HepG2 (cell line): ENCODE data around the gene PRUNE1. TPM values are rescaled to one million over a fixed set of nuclear protein-coding genes. Genes with fewer than 3 reads are reported as not detected.

Experiments used
- ARID4A ChIP-seq: sonication (generic); formaldehyde crosslinking; IDR thresholded peaks from 2 replicates; pipeline ENCODE4 v1.5.0; 2020; ENCODE audit warnings: mild to moderate bottlenecking, missing genetic modification reagents, borderline replicate concordance
- BRD4 ChIP-seq: sonication (generic); formaldehyde crosslinking; IDR thresholded peaks from 2 replicates; pipeline ENCODE4 v1.4.0; 2020; ENCODE audit warnings: missing genetic modification reagents
- IKZF1 ChIP-seq: fragments of 450-650 bp; IDR thresholded peaks from 2 replicates; pipeline ENCODE4 v1.7.1; 2016
- JUN ChIP-seq: sonication (generic); formaldehyde crosslinking; IDR thresholded peaks from 2 replicates; pipeline ENCODE4 v1.4.0; 2020; ENCODE audit warnings: mild to moderate bottlenecking, missing genetic modification reagents
- KLF6 ChIP-seq: IDR thresholded peaks from 2 replicates; pipeline ENCODE4 v1.8.0; 2016; ENCODE audit warnings: missing biosample characterization, missing genetic modification reagents
- KMT2B ChIP-seq: IDR thresholded peaks from 2 replicates; pipeline ENCODE4 v1.6.1; 2016; ENCODE audit warnings: missing genetic modification reagents, missing compliant biosample characterization
- MXD1 ChIP-seq: sonication (generic); formaldehyde crosslinking; IDR thresholded peaks from 2 replicates; pipeline ENCODE4 v1.4.0; 2020; ENCODE audit warnings: mild to moderate bottlenecking, missing genetic modification reagents
- NBN ChIP-seq: fragments of 450-650 bp; conservative IDR thresholded peaks from 2 replicates; pipeline ENCODE4 v1.6.1; 2017
- NR3C1 ChIP-seq: sonication (generic); formaldehyde crosslinking; IDR thresholded peaks from 2 replicates; pipeline ENCODE4 v1.4.0; 2020; ENCODE audit warnings: missing genetic modification reagents
- SMARCC2 ChIP-seq: fragments of 450-650 bp; IDR thresholded peaks from 2 replicates; pipeline ENCODE4 v1.6.1; 2017; ENCODE audit warnings: antibody characterized with exemption, mild to moderate bottlenecking
- TEAD3 ChIP-seq: optimal IDR thresholded peaks from 2 replicates; pipeline ENCODE3; 2016; ENCODE audit warnings: borderline replicate concordance
- TEF ChIP-seq: sonication (generic); formaldehyde crosslinking; IDR thresholded peaks from 2 replicates; pipeline ENCODE4 v1.5.0; 2020; ENCODE audit warnings: missing genetic modification reagents
- ZBTB3 ChIP-seq: sonication (generic); formaldehyde crosslinking; IDR thresholded peaks from 2 replicates; pipeline ENCODE4 v1.4.0; 2020; ENCODE audit warnings: low read depth, mild to moderate bottlenecking, moderate library complexity, missing genetic modification reagents, borderline replicate concordance
- ZNF354B ChIP-seq: sonication (generic); formaldehyde crosslinking; IDR thresholded peaks from 2 replicates; pipeline ENCODE4 v1.8.0; 2022; ENCODE audit warnings: mild to moderate bottlenecking, missing genetic modification reagents
- ZNF589 ChIP-seq: sonication (generic); formaldehyde crosslinking; conservative IDR thresholded peaks from 2 replicates; pipeline ENCODE4 v1.8.0; 2022; ENCODE audit warnings: mild to moderate bottlenecking, moderate library complexity, missing genetic modification reagents
- ZNF792 ChIP-seq: IDR thresholded peaks from 2 replicates; pipeline ENCODE4 v1.6.1; 2016
- polyA plus RNA-seq, 8 experiments: library from polyadenylated mRNA; depleted of rRNA in 3 of 8; stranded (reverse) in 7 of 8; unstranded in 1 of 8; fragments of >200 nt; fragmentation: Illumina TruSeq in 4 of 8; extraction: Trizol in 4 of 8; gene quantifications; 2 replicates each; pipeline versions ENCODE4 v1.2.1 to v1.2.3, GENCODE V29; 2011 to 2016; ENCODE audit warnings: low read depth in 4 of 8, missing spikeins in 1 of 8, mixed read lengths in 1 of 8; ENCODE audit not compliant: insufficient read depth in 1 of 8
- total RNA-seq, 5 experiments: library from RNA; depleted of rRNA; stranded (reverse); fragments of >200 nt; fragmentation: Illumina TruSeq; extraction: Trizol; gene quantifications; 2 replicates each; pipeline ENCODE4 v1.2.3, GENCODE V29; 2016; ENCODE audit warnings: low read depth in 1 of 5
- TF ChIP-seq, protein P1 (sequence below): fragments of 450-650 bp; IDR thresholded peaks from 2 replicates; pipeline ENCODE4 v1.6.1; 2017; ENCODE audit warnings: mild to moderate bottlenecking
- TF ChIP-seq, protein P2 (sequence below): sonication (generic); formaldehyde crosslinking; IDR thresholded peaks from 2 replicates; pipeline ENCODE4 v1.4.0; 2020; ENCODE audit warnings: missing genetic modification reagents
- TF ChIP-seq, protein P3 (sequence below): fragments of 450-650 bp; IDR thresholded peaks from 2 replicates; pipeline ENCODE4 v1.6.1; 2017

PRUNE1 gene
- total and polyA plus RNA-seq, 2 of the 13 experiments (the other 11 are each of a cell fraction or from before 2014, with no cell fraction given) = 19.0 to 31.9 TPM

- no peak for TF ChIP-seq MXD1 (CRISPR knock-in tag)
- TF ChIP-seq NBN = no peak
- no peak for TF ChIP-seq ZNF589 (CRISPR knock-in tag)
- TF ChIP-seq KLF6 (CRISPR knock-in tag) = no peak
- TF ChIP-seq TEAD3 = peak; percentile 96
- 0 out of 2 replicates have a peak, but pooled peaks have one; percentile 5 for TF ChIP-seq SMARCC2
- TF ChIP-seq NR3C1 (CRISPR knock-in tag) = no peak
- TF ChIP-seq TEF (CRISPR knock-in tag) = no peak
- TF ChIP-seq, protein P1, sequence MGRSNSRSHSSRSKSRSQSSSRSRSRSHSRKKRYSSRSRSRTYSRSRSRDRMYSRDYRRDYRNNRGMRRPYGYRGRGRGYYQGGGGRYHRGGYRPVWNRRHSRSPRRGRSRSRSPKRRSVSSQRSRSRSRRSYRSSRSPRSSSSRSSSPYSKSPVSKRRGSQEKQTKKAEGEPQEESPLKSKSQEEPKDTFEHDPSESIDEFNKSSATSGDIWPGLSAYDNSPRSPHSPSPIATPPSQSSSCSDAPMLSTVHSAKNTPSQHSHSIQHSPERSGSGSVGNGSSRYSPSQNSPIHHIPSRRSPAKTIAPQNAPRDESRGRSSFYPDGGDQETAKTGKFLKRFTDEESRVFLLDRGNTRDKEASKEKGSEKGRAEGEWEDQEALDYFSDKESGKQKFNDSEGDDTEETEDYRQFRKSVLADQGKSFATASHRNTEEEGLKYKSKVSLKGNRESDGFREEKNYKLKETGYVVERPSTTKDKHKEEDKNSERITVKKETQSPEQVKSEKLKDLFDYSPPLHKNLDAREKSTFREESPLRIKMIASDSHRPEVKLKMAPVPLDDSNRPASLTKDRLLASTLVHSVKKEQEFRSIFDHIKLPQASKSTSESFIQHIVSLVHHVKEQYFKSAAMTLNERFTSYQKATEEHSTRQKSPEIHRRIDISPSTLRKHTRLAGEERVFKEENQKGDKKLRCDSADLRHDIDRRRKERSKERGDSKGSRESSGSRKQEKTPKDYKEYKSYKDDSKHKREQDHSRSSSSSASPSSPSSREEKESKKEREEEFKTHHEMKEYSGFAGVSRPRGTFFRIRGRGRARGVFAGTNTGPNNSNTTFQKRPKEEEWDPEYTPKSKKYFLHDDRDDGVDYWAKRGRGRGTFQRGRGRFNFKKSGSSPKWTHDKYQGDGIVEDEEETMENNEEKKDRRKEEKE = no peak
- TF ChIP-seq ZNF792 (CRISPR knock-in tag) = peak; percentile 10; the same call in 1 of the 2 replicates
- TF ChIP-seq, protein P2, sequence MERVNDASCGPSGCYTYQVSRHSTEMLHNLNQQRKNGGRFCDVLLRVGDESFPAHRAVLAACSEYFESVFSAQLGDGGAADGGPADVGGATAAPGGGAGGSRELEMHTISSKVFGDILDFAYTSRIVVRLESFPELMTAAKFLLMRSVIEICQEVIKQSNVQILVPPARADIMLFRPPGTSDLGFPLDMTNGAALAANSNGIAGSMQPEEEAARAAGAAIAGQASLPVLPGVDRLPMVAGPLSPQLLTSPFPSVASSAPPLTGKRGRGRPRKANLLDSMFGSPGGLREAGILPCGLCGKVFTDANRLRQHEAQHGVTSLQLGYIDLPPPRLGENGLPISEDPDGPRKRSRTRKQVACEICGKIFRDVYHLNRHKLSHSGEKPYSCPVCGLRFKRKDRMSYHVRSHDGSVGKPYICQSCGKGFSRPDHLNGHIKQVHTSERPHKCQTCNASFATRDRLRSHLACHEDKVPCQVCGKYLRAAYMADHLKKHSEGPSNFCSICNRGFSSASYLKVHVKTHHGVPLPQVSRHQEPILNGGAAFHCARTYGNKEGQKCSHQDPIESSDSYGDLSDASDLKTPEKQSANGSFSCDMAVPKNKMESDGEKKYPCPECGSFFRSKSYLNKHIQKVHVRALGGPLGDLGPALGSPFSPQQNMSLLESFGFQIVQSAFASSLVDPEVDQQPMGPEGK (CRISPR knock-in tag) = peak; percentile 63; the same call in 1 of the 2 replicates
- no peak; the same call in 1 of the 2 replicates for TF ChIP-seq ZNF354B
- TF ChIP-seq IKZF1 = no peak
- TF ChIP-seq ZBTB3 (CRISPR knock-in tag) = peak; percentile 21; the same call in 1 of the 2 replicates
- TF ChIP-seq JUN (CRISPR knock-in tag) = no peak
- TF ChIP-seq ARID4A (CRISPR knock-in tag) = peak; percentile 62
- peak; percentile 56; the same call in 1 of the 2 replicates for TF ChIP-seq KMT2B (CRISPR knock-in tag)
- TF ChIP-seq, protein P3, sequence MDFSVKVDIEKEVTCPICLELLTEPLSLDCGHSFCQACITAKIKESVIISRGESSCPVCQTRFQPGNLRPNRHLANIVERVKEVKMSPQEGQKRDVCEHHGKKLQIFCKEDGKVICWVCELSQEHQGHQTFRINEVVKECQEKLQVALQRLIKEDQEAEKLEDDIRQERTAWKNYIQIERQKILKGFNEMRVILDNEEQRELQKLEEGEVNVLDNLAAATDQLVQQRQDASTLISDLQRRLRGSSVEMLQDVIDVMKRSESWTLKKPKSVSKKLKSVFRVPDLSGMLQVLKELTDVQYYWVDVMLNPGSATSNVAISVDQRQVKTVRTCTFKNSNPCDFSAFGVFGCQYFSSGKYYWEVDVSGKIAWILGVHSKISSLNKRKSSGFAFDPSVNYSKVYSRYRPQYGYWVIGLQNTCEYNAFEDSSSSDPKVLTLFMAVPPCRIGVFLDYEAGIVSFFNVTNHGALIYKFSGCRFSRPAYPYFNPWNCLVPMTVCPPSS = no peak
- TF ChIP-seq BRD4 (CRISPR knock-in tag) = no peak
These were observed 4.6 kb downstream of the PRUNE1 start (continued) for GRCh38 chr1:151012684-151013471.
